Esophagus muscularis mucosa (tissue), 4 donors: ENCODE measurements around the gene CORO6.

Experiments
- CTCF ChIP-seq, 3 experiments: fragments of 200-600 bp in 2 of 3; fragments of 450-650 bp in 1 of 3; sonication (generic) in 2 of 3; IDR thresholded peaks; one replicate each; pipeline ENCODE4 v1.5.1; 2017 to 2019; ENCODE audit warnings: antibody characterized with exemption in 3 of 3, mild to moderate bottlenecking in 2 of 3, moderate library complexity in 1 of 3
- EP300 ChIP-seq: sonication (generic); formaldehyde crosslinking; IDR thresholded peaks from one replicate; pipeline ENCODE4 v1.6.1; 2017; ENCODE audit warnings: antibody characterized with exemption
- POLR2A ChIP-seq: fragments of 450-650 bp; IDR thresholded peaks from one replicate; pipeline ENCODE4 v1.6.1; 2017; ENCODE audit warnings: antibody characterized with exemption, moderate library complexity, mild to moderate bottlenecking, low read depth
- POLR2AphosphoS5 ChIP-seq, 2 donors: sonication (generic); formaldehyde crosslinking; IDR thresholded peaks; one replicate each; pipeline ENCODE4 v1.6.1; 2017; ENCODE audit warnings: antibody characterized with exemption in 2 of 2

GRCh38 chr17:29608986-29609385 lies 13.7 kb downstream of the CORO6 start:
- TF ChIP-seq POLR2AphosphoS5 (IDR thresholded peaks at IDR 0.05), result no peak
- TF ChIP-seq POLR2A, result no peak
- no peak for TF ChIP-seq CTCF (IDR thresholded peaks at IDR 0.05)
- no peak for TF ChIP-seq EP300
